ENCODE data around the gene MOGAT3. TPM values are rescaled to one million over a fixed set of nuclear protein-coding genes. Genes with fewer than 3 reads are reported as not detected.

Gene MOGAT3, protein sequence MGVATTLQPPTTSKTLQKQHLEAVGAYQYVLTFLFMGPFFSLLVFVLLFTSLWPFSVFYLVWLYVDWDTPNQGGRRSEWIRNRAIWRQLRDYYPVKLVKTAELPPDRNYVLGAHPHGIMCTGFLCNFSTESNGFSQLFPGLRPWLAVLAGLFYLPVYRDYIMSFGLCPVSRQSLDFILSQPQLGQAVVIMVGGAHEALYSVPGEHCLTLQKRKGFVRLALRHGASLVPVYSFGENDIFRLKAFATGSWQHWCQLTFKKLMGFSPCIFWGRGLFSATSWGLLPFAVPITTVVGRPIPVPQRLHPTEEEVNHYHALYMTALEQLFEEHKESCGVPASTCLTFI
- not detected in 2 replicates for total RNA-seq

GRCh38 chr7:101200862-101201599 lies at the start of gene MOGAT3:
MOGAT3 (minus strand) TSS chr7:101201036; CDS start chr7:101200854, 182 bp downstream.

GRCh38 chr7:101244375-101245146 lies 43.7 kb upstream of the MOGAT3 start, which contains the start of gene FIS1:
FIS1 (minus strand) TSS chr7:101245081; CDS start chr7:101245004, 77 bp downstream.

GRCh38 chr7:101237206-101238067 lies 36.6 kb upstream of the MOGAT3 start, which contains the start of gene CLDN15:
CLDN15 (minus strand) TSS chr7:101237802; CDS start chr7:101237581, 221 bp downstream.

GRCh38 chr7:101217388-101218235 lies 16.8 kb upstream of the MOGAT3 start, which contains the start of the genes PLOD3 and ZNHIT1:
PLOD3 (minus strand) TSS chr7:101217581; CDS start chr7:101217274, 307 bp downstream.
ZNHIT1 (plus strand) TSS chr7:101218165; CDS start chr7:101218196, 31 bp downstream.

DNA sequence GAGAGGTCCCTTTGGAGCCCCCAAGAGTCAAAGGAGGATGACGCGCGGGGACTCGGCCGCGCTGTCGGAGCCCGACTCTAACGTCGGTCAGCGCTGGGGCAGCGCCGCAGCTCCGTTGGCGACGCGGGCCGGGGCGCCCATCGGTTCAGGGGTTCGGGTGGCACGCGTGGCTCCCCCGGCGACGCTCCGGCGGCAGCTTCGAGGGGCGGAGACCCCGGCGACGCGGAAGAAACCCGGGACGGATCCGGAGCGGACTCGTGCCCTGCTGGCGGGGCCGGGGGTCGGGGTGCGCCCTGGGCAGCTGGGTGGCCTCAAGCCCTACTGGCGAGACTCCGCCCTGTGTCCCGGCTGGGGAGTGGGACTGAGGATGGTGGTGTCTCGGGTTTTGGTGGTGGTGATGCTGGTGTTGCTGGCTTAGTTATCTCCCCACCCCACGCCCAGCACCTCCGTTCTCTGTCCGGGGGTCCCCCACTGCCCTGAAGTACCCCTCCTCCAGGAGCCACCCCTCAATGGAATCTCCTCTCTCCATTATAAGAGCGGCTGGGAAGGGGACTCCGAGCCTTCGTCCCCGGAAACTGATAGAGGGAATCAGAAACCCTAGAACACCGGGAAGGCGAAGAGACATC lies 20.6 kb downstream of the MOGAT3 start, which contains the start of gene NAT16:
Gene NAT16, minus strand, starts transcription at position 164 of the 626 bp plus-strand sequence. CDS start 5,486 bp downstream, outside the sequence.

DNA sequence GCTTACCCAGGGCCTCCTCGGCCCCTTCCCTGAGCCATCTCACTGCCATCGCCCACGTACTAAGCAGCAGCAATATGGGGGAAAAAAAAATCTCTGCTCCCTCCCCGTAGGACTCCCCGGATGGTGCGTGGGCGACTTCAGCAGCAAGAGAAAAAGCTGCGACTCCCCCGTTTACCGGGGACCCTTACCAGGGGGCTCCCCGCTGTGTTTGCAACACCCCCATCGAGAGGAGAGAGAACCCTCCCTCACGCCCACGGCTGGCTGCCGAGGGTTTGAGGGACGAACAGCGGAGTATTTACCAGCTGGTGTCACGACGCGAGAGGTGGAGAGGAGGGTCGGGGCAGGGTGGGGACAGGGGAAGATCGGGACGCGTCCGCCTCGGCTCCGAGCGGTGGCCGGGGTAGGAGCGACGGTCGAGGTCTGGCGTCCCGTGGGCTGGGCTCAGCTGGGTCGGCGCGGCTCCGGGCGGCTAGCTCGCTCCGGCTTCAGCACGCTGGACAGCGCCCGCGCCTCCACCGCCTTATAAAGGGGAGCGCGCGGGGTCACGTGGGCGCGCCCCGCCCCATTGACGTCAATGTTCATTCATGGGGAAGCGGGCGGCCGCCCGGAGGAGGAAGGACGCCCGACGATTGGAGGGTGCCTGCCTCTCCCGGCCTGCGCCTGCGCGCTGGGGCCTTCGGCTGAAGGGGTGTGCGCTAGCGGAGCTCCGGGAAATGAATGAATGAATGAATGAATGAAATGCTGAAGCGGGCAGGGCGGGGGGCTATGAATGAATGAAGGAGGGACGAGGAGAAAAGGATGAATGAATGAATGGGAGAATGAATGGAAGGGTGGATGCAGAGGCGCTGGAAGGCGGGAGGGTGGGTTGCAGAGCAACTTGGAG lies 35.5 kb downstream of the MOGAT3 start, which contains the start of gene VGF:
Gene VGF, minus strand, starts transcription at position 495 of the 883 bp plus-strand sequence. CDS start 726 bp downstream, outside the sequence.

DNA sequence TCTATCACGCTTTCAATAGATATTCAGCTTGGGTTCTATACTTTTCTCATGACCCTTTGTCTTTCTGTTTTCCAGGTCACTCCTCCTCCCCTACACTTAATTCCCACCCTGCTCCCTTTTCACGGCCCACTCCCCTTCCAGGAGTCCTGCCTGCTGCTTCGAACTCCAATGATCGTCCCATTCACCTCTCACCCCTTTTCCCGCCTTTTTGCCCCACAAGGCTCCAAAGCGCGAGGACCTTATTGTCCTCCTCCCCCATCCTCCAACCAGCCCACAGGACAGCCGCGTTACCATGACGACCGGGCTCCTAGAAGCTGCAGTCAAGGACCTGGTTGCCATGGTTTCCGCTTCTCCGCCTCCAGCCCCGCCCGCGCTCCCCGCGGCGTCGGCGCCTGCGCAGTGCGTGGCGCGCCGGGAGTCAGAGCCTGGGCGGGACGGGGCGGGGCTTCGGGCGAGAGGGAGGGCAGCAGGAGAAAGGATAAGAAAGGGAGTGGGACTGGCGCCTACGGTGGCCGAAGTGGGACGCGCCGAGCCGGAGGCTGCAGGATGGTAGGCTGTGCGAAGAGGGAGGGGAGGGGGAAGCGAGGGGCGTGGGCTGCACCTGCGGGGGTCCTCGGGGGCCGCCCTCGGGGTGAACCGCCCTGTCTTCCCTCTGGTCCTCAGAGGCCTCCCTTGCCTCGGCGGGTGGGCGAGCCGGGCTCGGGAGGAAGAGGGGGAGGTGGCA lies 46.7 kb downstream of the MOGAT3 start, which contains the start of gene AP1S1:
Gene AP1S1, plus strand, starts transcription at position 508 of the 724 bp plus-strand sequence. Its CDS starts 39 bp downstream, at position 547.

Other genes with a start within 250 kb of the MOGAT3 start
- not detected in 2 replicates for gene MUC12, start 231.5 kb downstream of the MOGAT3 start, total RNA-seq
- gene MUC17, start 181.0 kb downstream of the MOGAT3 start, total RNA-seq, result not detected in 2 replicates
- 14.4 and 48.5 TPM in 2 replicates for gene TRIM56, start 115.6 kb downstream of the MOGAT3 start, total RNA-seq
- gene SERPINE1, start 73.9 kb downstream of the MOGAT3 start, total RNA-seq, result 270 and 1,595 TPM in 2 replicates
- gene AP1S1, start 46.6 kb downstream of the MOGAT3 start, total RNA-seq, result 149 and 186 TPM in 2 replicates
- gene VGF, start 35.5 kb downstream of the MOGAT3 start, total RNA-seq, result not detected in 2 replicates
- gene NAT16, start 20.7 kb downstream of the MOGAT3 start, total RNA-seq, result not detected in 2 replicates
- 52.3 and 103 TPM in 2 replicates for gene PLOD3, start 16.5 kb upstream of the MOGAT3 start, total RNA-seq
- gene ZNHIT1, start 17.1 kb upstream of the MOGAT3 start, total RNA-seq, result 55.8 and 118 TPM in 2 replicates
- 1.8 and 4.5 TPM in 2 replicates for gene CLDN15, start 36.8 kb upstream of the MOGAT3 start, total RNA-seq
- gene FIS1, start 44.0 kb upstream of the MOGAT3 start, total RNA-seq, result 206 and 302 TPM in 2 replicates
- 12.5 and 14.4 TPM in 2 replicates for gene IFT22, start 120.8 kb upstream of the MOGAT3 start, total RNA-seq
- gene COL26A1, start 161.8 kb upstream of the MOGAT3 start, total RNA-seq, result 0.13 TPM in 1 of 2 replicates, not detected in the other